AG09309 (cell line): ENCODE measurements around the gene COLEC11.
"Not testable (repeated sequence)": the region's sequence is repeated elsewhere in the genome, so short reads cannot be mapped to it uniquely, and the experiment has no call there.

ENCODE experiments used
- DNase-seq: peaks from one replicate; pipeline ENCODE4 v3.0.0-alpha.2; 2010; ENCODE audit warnings: low read depth
- H3K4me3 ChIP-seq: 2 replicates; pipeline ENCODE4 v1.5.1; 2011; ENCODE audit warnings: mild to moderate bottlenecking, low read depth, low read length, moderate library complexity; ENCODE audit not compliant: control insufficient read depth
- TF ChIP-seq, protein P1 (sequence below): IDR thresholded peaks from 2 replicates; pipeline ENCODE4 v1.5.1; 2011; ENCODE audit warnings: mild to moderate bottlenecking, low read depth, low read length, inconsistent platforms; ENCODE audit not compliant: insufficient read depth, control insufficient read depth; ENCODE audit errors: missing control alignments

COLEC11 gene

DNA sequence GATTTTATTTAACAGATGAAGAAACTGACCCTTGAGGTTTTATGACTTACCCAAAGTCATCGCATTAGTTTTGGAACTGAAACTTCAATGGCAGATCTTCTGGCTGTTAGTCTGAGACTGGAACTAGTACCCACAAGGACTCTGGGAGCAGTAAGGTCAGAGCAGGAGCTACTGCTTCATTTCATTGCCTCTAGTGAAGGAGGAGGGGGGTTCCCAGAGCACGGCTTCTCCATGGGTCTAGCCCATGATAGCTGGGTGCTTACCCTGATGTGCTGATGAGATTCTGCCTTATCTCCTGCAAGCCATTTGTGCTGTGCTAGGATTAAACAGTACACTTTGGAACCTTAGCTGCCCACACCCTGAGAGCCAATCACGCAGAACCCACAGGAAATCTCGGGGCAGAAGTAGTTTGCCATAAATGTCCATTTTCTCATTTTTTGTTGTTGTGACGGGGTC, 31.4 kb upstream of the COLEC11 start:
- no peak overlapping the region for H3K4me3 ChIP-seq
- TF ChIP-seq, protein P1, sequence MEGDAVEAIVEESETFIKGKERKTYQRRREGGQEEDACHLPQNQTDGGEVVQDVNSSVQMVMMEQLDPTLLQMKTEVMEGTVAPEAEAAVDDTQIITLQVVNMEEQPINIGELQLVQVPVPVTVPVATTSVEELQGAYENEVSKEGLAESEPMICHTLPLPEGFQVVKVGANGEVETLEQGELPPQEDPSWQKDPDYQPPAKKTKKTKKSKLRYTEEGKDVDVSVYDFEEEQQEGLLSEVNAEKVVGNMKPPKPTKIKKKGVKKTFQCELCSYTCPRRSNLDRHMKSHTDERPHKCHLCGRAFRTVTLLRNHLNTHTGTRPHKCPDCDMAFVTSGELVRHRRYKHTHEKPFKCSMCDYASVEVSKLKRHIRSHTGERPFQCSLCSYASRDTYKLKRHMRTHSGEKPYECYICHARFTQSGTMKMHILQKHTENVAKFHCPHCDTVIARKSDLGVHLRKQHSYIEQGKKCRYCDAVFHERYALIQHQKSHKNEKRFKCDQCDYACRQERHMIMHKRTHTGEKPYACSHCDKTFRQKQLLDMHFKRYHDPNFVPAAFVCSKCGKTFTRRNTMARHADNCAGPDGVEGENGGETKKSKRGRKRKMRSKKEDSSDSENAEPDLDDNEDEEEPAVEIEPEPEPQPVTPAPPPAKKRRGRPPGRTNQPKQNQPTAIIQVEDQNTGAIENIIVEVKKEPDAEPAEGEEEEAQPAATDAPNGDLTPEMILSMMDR, result no peak
- no peak for DNase-seq

- no peak overlapping the region for H3K4me3 ChIP-seq
- no peak for DNase-seq
- TF ChIP-seq, protein P1, result no peak
Measured at GRCh38 chr2:3565117-3565516, 29.8 kb upstream of the COLEC11 start.

- H3K4me3 ChIP-seq, result no peak overlapping the region
- no peak for DNase-seq
- TF ChIP-seq, protein P1, result no peak
Measured at GRCh38 chr2:3566806-3567205, 28.1 kb upstream of the COLEC11 start.

GRCh38 chr2:3569656-3570055, 25.3 kb upstream of the COLEC11 start:
- DNase-seq, H3K4me3 ChIP-seq: not testable (repeated sequence)

DNA sequence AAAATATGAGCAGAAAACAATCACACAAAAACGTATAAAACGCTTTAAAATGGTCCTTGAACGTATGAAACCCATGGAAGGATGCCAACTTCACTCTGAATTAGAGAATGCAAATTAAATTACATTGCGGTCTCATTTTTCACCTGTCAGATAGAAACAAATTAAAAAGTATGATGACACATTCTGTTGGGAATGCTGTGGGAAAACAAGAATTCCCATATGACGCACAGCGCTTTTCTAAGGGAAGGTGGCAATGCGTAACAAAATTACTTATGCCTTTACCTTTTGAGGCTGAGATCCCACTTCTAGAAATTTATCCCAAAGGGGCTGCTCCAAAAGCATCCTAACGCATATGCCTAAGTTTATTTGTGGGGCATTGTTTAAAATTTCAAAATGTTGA, 23.6 kb upstream of the COLEC11 start:
- TF ChIP-seq, protein P1, result no peak
- no peak overlapping the region for H3K4me3 ChIP-seq
- DNase-seq, result no peak

DNA sequence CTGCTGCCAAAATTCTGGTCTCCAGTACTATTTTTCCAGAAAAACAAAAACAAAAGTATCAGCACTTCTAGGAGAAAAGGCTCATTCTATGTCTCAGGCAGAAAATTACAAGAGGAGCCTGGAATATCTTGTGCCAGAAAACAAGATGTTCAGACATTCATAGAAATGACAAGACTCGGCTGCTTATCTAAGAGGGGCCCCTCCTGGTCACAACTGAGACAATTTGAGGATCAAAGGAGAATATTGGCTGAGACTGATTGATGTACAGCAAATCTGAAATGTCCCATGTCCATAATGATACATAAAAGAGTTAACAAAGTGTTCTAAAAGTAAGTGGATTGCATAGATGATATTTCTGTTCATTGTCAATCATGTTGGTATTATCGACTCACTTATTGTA, 22.3 kb upstream of the COLEC11 start:
- no peak overlapping the region for H3K4me3 ChIP-seq
- TF ChIP-seq, protein P1, result no peak
- no peak for DNase-seq

- TF ChIP-seq, protein P1, result no peak
- DNase-seq, result no peak
- H3K4me3 ChIP-seq, result no peak overlapping the region
Measured at GRCh38 chr2:3574155-3574554, 20.8 kb upstream of the COLEC11 start.
